Myocyte (in vitro differentiated cells): ENCODE measurements around the gene DLG2. TPM values are rescaled to one million over a fixed set of nuclear protein-coding genes. Genes with fewer than 3 reads are reported as not detected.

Source experiments
- DNase-seq: peaks from one replicate; pipeline ENCODE4 v3.0.0-alpha.2; 2012; ENCODE audit warnings: low read depth
- total RNA-seq: library from RNA; depleted of rRNA; stranded (reverse); fragments of >200 nt; gene quantifications from 2 replicates; pipeline ENCODE4 v1.2.3, GENCODE V29; 2014

DLG2 gene
- total RNA-seq, 1 donor from 2014 or later, result 9.5 TPM

- DNase-seq, result peak; percentile 6
Observed at GRCh38 chr11:84855508-84856245, 771.5 kb downstream of the DLG2 start.

- DNase-seq, result no peak
Observed at GRCh38 chr11:84854498-84854880, 772.7 kb downstream of the DLG2 start.

GRCh38 chr11:84853841-84854497 is 773.2 kb downstream of the DLG2 start:
- no peak for DNase-seq

- DNase-seq, result no peak
Observed at GRCh38 chr11:84847842-84848241, 779.3 kb downstream of the DLG2 start.

GRCh38 chr11:84840201-84840600 is 786.9 kb downstream of the DLG2 start:
- peak; percentile 9 for DNase-seq

GRCh38 chr11:84837402-84838069 is 789.6 kb downstream of the DLG2 start:
- no peak for DNase-seq

- DNase-seq, result no peak
Observed at GRCh38 chr11:84836371-84836770, 790.8 kb downstream of the DLG2 start.

- DNase-seq, result no peak
Observed at GRCh38 chr11:84833488-84834088, 793.6 kb downstream of the DLG2 start.

GRCh38 chr11:84830372-84830771 is 796.8 kb downstream of the DLG2 start:
- DNase-seq, result no peak

- DNase-seq, result no peak
Observed at GRCh38 chr11:84829162-84829561, 798.0 kb downstream of the DLG2 start.

- no peak for DNase-seq
Observed at GRCh38 chr11:84828616-84829015, 798.5 kb downstream of the DLG2 start.

- no peak for DNase-seq
Observed at GRCh38 chr11:84825106-84825660, 802.0 kb downstream of the DLG2 start.

GRCh38 chr11:84824624-84825023 is 802.5 kb downstream of the DLG2 start:
- DNase-seq, result peak; percentile 11

GRCh38 chr11:84819537-84819936 is 807.6 kb downstream of the DLG2 start:
- DNase-seq, result peak; percentile 36

GRCh38 chr11:84819128-84819527 is 808.0 kb downstream of the DLG2 start:
- DNase-seq, result peak; percentile 33

- DNase-seq, result no peak
Observed at GRCh38 chr11:84817998-84818397, 809.1 kb downstream of the DLG2 start.

- DNase-seq, result no peak
Observed at GRCh38 chr11:84812471-84812969, 814.6 kb downstream of the DLG2 start.

- no peak for DNase-seq
Observed at GRCh38 chr11:84806354-84806753, 820.8 kb downstream of the DLG2 start.

GRCh38 chr11:84804041-84804440 is 823.1 kb downstream of the DLG2 start:
- DNase-seq, result no peak

GRCh38 chr11:84800755-84801346 is 826.3 kb downstream of the DLG2 start:
- peak; percentile 17 for DNase-seq

GRCh38 chr11:84799112-84799511 is 828.0 kb downstream of the DLG2 start:
- no peak for DNase-seq
